Skin epidermis (tissue), 12 donors: ENCODE results near the gene MSRB3.

Experiments used
- H3K27ac ChIP-seq, 21 experiments: fragments of 200-600 bp; sonication (generic) in 11 of 21; one replicate each; pipeline ENCODE4 v1.5.0; 2020; ENCODE audit warnings: mild to moderate bottlenecking in 3 of 21, inconsistent platforms in 2 of 21, moderate library complexity in 2 of 21
- H3K4me3 ChIP-seq, 7 experiments: fragments of 200-600 bp; sonication (generic) in 2 of 7; one replicate each; pipeline ENCODE4 v1.5.0; 2020; ENCODE audit warnings: inconsistent platforms in 2 of 7, mild to moderate bottlenecking in 2 of 7, moderate library complexity in 1 of 7

MSRB3 gene

DNA sequence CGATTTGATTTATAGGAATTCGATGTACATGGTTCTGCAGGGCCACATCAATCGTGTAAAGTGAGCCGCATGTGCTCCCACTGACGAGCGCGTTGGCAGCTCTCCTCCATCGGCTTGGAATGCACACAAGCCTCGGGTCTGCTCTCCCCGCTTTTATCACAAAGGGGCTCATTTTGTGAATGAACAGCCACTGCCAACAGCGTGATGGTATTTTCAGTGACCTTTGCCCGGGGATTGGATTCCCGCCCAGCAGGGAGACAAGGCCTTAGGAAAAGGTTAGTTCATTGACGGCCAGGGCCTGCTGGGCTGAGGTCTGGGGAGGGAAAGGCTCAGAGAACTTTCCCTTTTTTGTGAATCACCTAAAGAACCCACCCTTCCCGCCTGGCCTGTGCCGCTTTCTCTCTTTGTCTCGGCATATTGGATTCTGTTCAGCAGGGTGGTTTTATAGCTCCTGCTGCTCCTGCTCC, 232.1 kb downstream of the MSRB3 start:
- no peak overlapping the region for H3K27ac ChIP-seq
- no peak overlapping the region for H3K4me3 ChIP-seq

DNA sequence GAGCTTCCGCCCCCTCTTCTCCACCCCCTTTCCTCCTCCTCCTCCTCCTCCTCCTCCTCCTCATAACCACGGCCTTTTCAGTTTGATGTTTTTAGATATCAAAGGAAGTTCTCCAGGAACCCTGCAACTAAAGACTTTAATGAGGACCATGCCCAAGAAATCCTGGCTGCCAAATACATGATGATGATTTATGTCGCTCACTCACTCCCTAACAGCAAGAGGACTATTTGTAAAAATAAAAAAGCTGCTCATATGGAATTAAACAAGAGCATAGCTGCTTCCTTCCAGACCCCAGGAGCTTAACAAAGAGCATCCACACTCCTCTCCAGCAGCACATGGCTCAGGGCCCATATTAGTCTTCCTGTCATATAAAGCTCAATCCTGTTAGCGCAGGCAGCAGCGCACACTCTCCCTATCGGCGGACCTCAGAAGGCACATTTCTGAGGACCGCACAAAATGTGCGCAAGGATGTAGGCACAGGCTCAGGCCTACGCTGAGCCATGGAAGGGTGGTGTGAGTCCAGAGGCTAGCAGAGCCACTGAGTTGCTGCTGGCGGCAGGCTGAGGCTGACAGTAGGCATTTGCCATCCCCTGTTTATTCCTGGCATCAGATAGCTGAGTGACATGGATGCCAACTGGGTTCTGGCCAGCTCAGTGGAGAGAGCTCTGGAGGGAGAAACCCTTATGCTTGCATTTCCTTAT, 232.8 kb downstream of the MSRB3 start:
- no peak overlapping the region for H3K4me3 ChIP-seq
- no peak overlapping the region for H3K27ac ChIP-seq

- Histone ChIP-seq H3K4me3 (no peak overlapping the region), H3K27ac (no peak overlapping the region)
These were observed 233.4 kb downstream of the MSRB3 start for GRCh38 chr12:65511912-65512311.
